Neutrophil (primary cell): Measurements from ENCODE around the gene PLCD1.

Experiments
- H3K27ac ChIP-seq: fragments of 200-600 bp; sonication (generic); 2 replicates; pipeline ENCODE4 v1.5.1; 2016; ENCODE audit warnings: mild to moderate bottlenecking, moderate library complexity
- H3K27me3 ChIP-seq: fragments of 200-600 bp; sonication (generic); 2 replicates; pipeline ENCODE4 v1.6.0; 2016; ENCODE audit warnings: mild to moderate bottlenecking
- H3K36me3 ChIP-seq: fragments of 200-600 bp; sonication (generic); 2 replicates; pipeline ENCODE4 v1.5.1; 2017
- H3K4me1 ChIP-seq, 2 experiments: fragments of 200-600 bp in 1 of 2; sonication (generic) in 1 of 2; 1 replicate in 1 of 2; 2 replicates in 1 of 2; pipeline versions ENCODE4 v1.5.1 to v1.6.1; 2013 to 2016; ENCODE audit warnings: low read depth in 1 of 2, low read length in 1 of 2, mild to moderate bottlenecking in 1 of 2, moderate library complexity in 1 of 2; ENCODE audit not compliant: control insufficient read depth in 1 of 2, insufficient read depth in 1 of 2
- H3K4me3 ChIP-seq, 2 experiments: fragments of 200-600 bp in 1 of 2; sonication (generic) in 1 of 2; 1 replicate in 1 of 2; 2 replicates in 1 of 2; pipeline ENCODE4 v1.5.1; 2013 to 2016; ENCODE audit warnings: low read depth in 1 of 2, low read length in 1 of 2, mild to moderate bottlenecking in 1 of 2, moderate library complexity in 1 of 2
- H3K9me3 ChIP-seq: fragments of 200-600 bp; sonication (generic); 2 replicates; pipeline ENCODE4 v1.5.1; 2016
- CTCF ChIP-seq: fragments of 200-600 bp; sonication (generic); IDR thresholded peaks from 2 replicates; pipeline ENCODE4 v1.5.1; 2016; ENCODE audit warnings: antibody characterized with exemption

PLCD1 gene

GRCh38 chr3:38049358-38050126, 20.1 kb upstream of the PLCD1 start:
- Histone ChIP-seq H3K9me3 (no peaks in the 10 kb centered on the region), H3K27ac (no peak overlapping the region), H3K27me3 (no peaks in the 10 kb centered on the region), H3K4me3 (no peak overlapping the region), H3K4me1 (peaks cover 9 to 12% of the 10 kb centered on the region in 2 experiments), H3K36me3 (no peaks in the 10 kb centered on the region)
- TF ChIP-seq CTCF: no peak

GRCh38 chr3:38047896-38048295, 18.5 kb upstream of the PLCD1 start:
- Histone ChIP-seq H3K4me3 (no peak overlapping the region), H3K36me3 (no peaks in the 10 kb centered on the region), H3K27ac (no peak overlapping the region), H3K9me3 (no peaks in the 10 kb centered on the region), H3K27me3 (no peaks in the 10 kb centered on the region), H3K4me1 (peaks cover 9 to 12% of the 10 kb centered on the region in 2 experiments)
- TF ChIP-seq CTCF: no peak

- Histone ChIP-seq H3K4me3 (no peak overlapping the region), H3K4me1 (peaks cover 9 to 12% of the 10 kb centered on the region in 2 experiments), H3K36me3 (no peaks in the 10 kb centered on the region), H3K9me3 (no peaks in the 10 kb centered on the region), H3K27me3 (no peaks in the 10 kb centered on the region), H3K27ac (no peak overlapping the region)
- no peak for TF ChIP-seq CTCF
These were observed 17.4 kb upstream of the PLCD1 start for GRCh38 chr3:38046821-38047220.

- Histone ChIP-seq H3K4me1 (peaks cover 9 to 12% of the 10 kb centered on the region in 2 experiments), H3K9me3 (no peaks in the 10 kb centered on the region), H3K4me3 (no peak overlapping the region), H3K36me3 (no peaks in the 10 kb centered on the region), H3K27me3 (no peaks in the 10 kb centered on the region), H3K27ac (no peak overlapping the region)
- no peak for TF ChIP-seq CTCF
These were observed 16.6 kb upstream of the PLCD1 start for GRCh38 chr3:38046027-38046426.

- Histone ChIP-seq H3K4me3 (no peak overlapping the region), H3K36me3 (no peaks in the 10 kb centered on the region), H3K27ac (no peak overlapping the region), H3K4me1 (peaks cover 28 to 32% of the 10 kb centered on the region in 2 experiments), H3K27me3 (no peaks in the 10 kb centered on the region), H3K9me3 (no peaks in the 10 kb centered on the region)
- no peak for TF ChIP-seq CTCF
These were observed 14.0 kb upstream of the PLCD1 start for GRCh38 chr3:38043486-38043885.
